Coronary artery (tissue), 2 donors: ENCODE results near the gene KRT39.
A peak's percentile ranks its signal among the peaks of the same experiment; 100 is the strongest.
"Not testable (repeated sequence)": the region's sequence is repeated elsewhere in the genome, so short reads cannot be mapped to it uniquely, and the experiment has no call there.

Experiments used
- DNase-seq: peaks from one replicate; pipeline ENCODE4 v3.0.0-alpha.2; 2017; ENCODE audit warnings: low spot score
- H3K27ac ChIP-seq, 2 donors: fragments of 200-600 bp; sonication (generic); one replicate each; pipeline ENCODE4 v1.5.1; 2016 to 2019
- H3K4me3 ChIP-seq: fragments of 200-600 bp; sonication (generic); 2 replicates; pipeline ENCODE4 v1.5.1; 2016; ENCODE audit warnings: mild to moderate bottlenecking, moderate library complexity
- TF ChIP-seq, protein P1 (sequence below): fragments of 200-600 bp; sonication (generic); IDR thresholded peaks from one replicate; pipeline ENCODE4 v1.5.1; 2019; ENCODE audit warnings: antibody characterized with exemption

Gene KRT39

DNA sequence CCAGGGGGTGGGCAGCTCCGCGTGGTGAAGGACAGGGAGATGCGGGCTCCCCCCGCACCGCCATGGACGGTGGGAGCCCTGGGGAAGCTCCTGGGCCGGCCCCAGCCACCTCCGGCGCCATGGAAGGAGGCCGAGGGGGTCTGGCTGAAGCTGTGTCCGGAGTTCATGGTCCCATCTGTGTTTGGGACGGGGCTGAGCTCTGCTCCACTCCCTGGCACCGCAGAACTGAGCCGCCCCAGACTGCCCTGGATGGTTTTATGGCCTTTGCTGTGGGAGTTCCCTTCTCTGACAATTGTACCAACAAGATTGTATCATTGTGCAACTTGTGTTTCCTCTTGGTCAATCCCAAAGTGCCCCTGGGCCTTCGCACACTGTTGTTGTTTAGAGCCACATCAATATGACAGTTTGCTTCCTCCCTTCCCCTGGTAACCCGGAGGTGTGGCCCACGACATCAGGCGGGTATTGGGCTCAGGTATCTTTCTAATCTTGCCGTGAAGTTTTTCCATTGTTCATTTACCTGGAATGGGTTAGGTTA, 30.2 kb downstream of the KRT39 start:
- H3K27ac ChIP-seq: no peak overlapping the region
- no peak for DNase-seq
- H3K4me3 ChIP-seq: no peak overlapping the region
- TF ChIP-seq, protein P1, sequence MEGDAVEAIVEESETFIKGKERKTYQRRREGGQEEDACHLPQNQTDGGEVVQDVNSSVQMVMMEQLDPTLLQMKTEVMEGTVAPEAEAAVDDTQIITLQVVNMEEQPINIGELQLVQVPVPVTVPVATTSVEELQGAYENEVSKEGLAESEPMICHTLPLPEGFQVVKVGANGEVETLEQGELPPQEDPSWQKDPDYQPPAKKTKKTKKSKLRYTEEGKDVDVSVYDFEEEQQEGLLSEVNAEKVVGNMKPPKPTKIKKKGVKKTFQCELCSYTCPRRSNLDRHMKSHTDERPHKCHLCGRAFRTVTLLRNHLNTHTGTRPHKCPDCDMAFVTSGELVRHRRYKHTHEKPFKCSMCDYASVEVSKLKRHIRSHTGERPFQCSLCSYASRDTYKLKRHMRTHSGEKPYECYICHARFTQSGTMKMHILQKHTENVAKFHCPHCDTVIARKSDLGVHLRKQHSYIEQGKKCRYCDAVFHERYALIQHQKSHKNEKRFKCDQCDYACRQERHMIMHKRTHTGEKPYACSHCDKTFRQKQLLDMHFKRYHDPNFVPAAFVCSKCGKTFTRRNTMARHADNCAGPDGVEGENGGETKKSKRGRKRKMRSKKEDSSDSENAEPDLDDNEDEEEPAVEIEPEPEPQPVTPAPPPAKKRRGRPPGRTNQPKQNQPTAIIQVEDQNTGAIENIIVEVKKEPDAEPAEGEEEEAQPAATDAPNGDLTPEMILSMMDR: no peak

DNA sequence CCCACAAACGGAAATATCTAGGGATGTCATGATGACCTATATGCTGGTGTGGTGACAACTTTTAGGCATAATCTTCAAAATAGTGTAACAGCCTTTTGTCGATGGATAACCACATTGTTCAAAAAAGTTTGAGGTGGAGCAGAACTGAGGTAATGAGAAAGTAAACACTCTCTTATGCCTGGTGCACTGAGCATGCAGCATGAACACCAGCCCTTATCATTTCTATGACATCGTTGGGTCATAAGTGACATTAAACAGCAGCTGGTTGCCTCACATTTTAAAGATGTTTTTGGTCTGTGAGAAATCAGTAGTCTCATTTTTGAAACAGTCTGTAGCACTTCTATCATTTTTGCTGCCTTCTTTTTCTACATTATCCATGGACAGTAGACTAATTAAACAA, 31.1 kb downstream of the KRT39 start:
- DNase-seq: no peak
- no peak overlapping the region for H3K27ac ChIP-seq
- TF ChIP-seq, protein P1: no peak
- no peak overlapping the region for H3K4me3 ChIP-seq

DNA sequence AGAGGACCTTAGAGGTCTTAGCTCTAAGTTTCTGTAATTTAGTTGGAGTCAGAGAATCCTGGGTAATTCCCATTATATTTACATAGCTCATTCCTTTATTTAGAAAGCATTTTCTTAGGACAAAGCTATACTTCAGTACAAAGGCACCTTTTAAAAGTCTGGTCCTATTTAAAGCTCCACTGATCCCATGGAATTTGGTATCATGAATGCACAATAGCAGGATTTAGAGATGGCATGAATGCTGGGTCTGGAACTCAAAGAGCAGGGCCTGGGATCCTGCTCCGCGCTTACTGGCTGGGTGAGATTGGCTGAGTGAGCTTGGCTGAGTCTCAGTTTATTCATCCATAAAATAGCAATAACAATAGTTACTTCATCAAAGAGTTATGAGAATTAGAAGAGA, 34.1 kb downstream of the KRT39 start:
- no peak for DNase-seq
- no peak overlapping the region for H3K4me3 ChIP-seq
- H3K27ac ChIP-seq: no peak overlapping the region
- TF ChIP-seq, protein P1: no peak

DNA sequence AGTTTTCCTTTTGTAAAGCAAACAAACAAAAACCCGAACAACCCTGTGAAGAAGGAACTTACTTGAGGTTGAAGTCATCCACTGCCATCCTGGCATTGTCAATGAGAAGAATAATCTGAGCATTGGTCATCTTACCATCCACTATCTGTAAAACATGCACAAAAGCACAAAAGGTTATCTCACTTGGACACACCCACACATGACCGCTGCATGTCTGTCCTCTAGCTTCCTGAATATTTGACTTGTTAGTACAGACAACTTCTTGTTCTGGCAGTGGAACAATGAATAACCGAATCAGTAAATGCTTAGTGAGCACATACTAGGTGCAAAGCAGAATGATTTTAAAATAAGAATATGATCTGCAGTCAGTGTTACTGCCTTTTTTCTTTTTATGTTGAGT, 35.4 kb downstream of the KRT39 start:
- Histone ChIP-seq H3K4me3 (no peak overlapping the region), H3K27ac (no peak overlapping the region)
- no peak for DNase-seq
- TF ChIP-seq, protein P1: no peak

DNA sequence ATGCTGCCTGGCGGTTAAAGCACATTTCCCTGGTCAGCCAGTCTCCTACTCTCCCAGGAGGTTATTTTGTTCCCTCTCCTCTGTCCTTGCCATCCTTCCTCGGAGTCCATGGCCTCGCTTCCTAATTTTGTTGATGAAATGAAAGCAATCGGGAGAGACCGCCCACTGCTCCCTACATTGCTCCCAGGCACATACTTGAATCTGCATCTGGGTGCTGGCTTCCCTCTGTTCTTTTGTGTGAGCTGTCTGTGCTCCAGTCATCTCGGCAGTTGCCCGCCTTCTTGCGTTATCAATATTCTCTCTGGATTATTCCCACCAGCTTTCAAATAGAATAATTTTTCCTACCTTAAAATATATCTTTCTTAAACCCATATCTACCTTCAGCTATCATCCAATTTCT, 40.4 kb downstream of the KRT39 start:
- Histone ChIP-seq H3K27ac (no peak overlapping the region), H3K4me3 (no peak overlapping the region)
- no peak for DNase-seq
- TF ChIP-seq, protein P1: no peak

DNA sequence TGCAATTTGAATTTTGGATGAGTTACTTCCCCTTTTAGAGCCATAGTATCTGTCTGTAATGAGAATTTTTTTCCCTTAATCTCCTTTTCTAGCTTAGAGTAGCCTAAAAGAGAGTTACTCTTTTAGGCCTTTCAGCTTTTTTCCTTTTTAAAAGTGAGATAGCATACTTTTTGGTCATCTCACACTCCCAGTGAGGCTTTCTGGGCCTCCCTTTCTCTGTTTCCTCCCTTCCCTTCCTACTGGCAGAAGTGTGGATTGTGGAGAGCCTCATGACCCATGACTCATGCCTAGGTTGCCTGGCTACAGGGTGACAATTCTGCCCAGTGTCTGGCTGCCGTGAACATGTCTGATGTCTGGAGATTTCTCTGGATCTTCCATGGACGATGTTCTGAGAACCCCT, 44.5 kb downstream of the KRT39 start:
- no peak for DNase-seq
- TF ChIP-seq, protein P1: no peak
- Histone ChIP-seq H3K27ac (peak overlapping the region; percentile 32 to 58), H3K4me3 (no peak overlapping the region)

DNA sequence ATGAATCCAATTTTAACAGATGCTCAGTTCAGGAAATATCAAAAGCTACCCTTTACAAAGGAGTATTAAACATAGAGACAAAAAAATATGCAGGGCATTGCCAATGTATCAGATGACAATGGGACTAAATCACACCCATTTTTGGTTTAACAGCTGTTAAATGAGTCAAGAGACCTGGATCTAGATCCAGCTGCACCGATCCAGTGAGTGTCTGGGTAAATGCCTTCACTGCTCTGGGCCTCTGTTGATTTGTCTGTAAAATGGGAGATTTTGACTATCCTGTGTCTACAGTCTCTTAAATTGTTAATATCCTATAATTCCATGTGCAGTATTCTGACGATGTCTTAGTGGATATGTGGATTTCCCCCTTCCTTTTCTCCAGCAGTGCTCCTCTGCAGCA, 45.7 kb downstream of the KRT39 start:
- TF ChIP-seq, protein P1: no peak
- H3K27ac ChIP-seq: no peak overlapping the region
- no peak for DNase-seq
- H3K4me3 ChIP-seq: no peak overlapping the region

DNA sequence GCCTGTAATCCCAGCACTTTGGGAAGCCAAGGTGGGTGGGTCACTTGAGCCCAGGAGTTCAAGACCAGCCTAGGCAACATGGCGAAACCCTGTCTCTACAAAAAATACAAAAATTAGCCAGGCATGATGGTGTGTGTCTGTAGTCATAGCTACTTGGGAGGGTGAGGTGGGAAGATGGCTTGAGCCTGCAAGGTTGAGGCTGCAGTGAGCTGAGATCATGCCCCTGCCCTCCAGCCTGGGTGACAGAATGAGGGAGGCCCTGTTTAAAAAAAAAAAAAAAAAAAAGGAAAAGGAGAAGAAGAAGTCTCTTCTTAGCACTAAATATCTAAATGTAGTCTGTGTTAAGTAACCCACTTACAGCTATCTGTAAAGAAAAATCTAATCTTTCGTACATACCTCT, 49.6 kb downstream of the KRT39 start:
- DNase-seq, H3K27ac ChIP-seq, H3K4me3 ChIP-seq: not testable (repeated sequence)
